Stimulated activated CD4-positive, alpha-beta T cell treated with anti-CD3 and anti-CD28 coated beads, Interleukin-12 subunit alpha, Interleukin-12 subunit beta, amount 100 ng/mL, for 4 hours (primary cell): ENCODE results near the gene BCL2L1.
A peak's percentile ranks its signal among the peaks of the same experiment; 100 is the strongest.

ENCODE experiments used
- DNase-seq: peaks from one replicate; pipeline ENCODE4 v3.0.0-alpha.2; 2020

The BCL2L1 gene

DNA sequence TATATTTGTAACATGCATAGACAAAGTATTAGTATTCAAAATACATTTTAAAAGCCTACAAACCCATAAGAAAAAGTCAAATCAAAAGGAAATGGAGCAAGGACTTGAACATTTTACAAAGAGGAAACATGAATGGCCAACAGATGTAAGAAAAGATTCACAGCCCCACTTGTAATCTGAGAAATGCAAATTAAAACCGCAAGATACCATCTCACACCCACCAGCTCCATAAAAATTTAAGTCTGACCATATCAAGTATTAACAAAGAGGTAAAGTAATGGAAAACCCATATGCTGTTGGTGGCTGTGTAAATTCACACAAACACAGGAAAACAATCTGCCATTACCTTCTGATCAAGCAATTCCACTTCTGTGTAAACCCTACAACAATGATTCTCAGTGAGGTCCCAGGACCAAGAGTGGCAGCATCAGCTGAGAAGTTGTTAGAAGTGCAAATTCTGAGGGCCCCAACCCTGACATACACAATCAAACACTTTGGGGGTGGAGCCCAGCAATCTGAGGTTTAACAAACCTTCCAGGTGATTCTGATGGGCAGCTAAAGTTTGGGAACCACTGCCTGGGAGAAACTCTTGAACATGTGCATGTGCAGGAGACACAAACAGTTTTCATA is 30.9 kb downstream of the BCL2L1 start:
- DNase-seq, result no peak

DNA sequence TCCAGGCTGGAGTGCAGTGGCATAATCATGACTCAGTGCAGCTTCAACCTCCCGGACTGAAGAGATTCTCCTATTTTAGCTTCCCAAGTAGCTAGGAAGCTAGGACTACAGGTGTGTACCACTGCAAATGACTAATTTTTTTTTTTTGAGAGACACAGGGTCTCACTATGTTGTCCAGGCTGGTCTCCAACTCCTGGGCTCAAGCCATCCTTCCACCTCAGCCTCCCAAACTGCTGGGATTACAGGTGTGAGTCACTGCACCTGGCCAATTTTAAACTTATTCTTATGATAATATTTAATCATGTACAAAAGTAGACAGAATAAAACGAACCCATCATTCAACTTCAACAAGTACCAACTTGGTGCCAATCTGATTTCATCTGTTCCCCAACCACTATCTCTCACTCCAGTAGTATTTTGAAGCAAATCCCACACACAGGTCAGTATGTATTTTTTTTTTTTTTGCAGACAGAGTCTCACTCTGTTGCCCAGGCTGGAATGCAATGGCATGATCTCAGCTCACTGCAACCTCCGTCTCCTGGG is 32.5 kb downstream of the BCL2L1 start:
- no peak for DNase-seq

DNA sequence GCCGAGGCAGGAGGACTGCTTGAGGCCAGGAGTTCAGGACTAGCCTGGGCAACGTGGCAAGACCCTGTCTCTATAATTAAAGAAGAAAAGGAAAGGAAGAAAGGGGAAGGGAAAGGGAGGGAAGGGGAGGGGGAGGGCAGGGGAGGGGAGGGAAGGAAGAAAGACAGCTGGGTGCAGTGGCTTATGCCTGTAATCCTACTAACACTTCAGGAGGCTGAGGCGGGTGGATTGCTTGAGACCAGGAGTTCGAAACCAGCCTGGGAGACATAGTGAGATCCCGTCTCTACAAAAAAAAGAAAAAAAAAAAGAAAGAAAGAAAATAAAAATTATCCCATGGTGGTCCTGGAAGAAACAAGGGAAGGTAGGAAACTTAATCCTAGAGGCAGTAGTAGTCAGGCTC is 33.5 kb downstream of the BCL2L1 start:
- DNase-seq, result no peak

- no peak for DNase-seq
Observed at GRCh38 chr20:31687777-31688176, 34.9 kb downstream of the BCL2L1 start.

DNA sequence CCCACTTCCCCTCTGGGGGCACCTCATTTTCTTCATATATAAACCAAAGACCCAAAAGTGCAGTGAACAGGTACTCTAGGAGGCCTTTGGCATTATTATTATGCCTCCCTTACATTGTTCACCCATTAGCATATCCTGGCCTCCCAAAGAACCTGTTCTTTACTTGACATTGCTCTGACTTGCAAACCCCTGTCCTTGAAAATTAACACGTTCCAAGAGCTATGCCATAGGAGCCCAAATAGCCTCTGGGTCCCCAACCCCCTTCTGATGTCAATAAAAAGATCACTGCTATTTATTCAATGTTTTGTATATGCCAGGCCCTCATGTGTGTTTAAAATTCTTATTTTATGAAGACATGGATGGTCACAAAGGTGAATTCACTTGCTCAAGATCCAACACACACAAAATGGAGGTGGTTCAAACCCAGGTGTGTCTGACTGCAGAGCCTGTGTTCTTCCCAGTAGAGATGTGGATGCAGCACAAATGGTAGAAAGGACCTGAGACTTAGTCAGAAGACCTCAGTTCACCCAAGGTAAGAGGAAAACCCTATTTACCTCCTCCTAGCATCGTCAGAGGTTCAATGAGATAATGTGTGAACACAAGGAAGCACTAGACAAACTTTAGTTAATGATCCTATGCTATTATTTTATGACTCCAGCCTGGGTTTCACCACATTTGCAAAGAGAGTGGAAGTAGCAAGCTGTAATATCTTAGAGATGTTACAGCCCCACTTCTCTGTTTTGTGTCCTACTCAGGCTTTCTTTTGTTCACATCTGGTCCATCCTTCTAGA is 36.6 kb downstream of the BCL2L1 start:
- DNase-seq, result no peak

- DNase-seq, result no peak
Observed at GRCh38 chr20:31684153-31685015, 38.3 kb downstream of the BCL2L1 start.

- no peak for DNase-seq
Observed at GRCh38 chr20:31682927-31683326, 39.7 kb downstream of the BCL2L1 start.

GRCh38 chr20:31682352-31682751 is 40.3 kb downstream of the BCL2L1 start:
- no peak for DNase-seq

GRCh38 chr20:31681769-31682168 is 40.9 kb downstream of the BCL2L1 start:
- DNase-seq, result no peak

- no peak for DNase-seq
Observed at GRCh38 chr20:31681128-31681727, 41.4 kb downstream of the BCL2L1 start.

GRCh38 chr20:31680286-31681127 is 42.2 kb downstream of the BCL2L1 start:
- no peak for DNase-seq

- DNase-seq, result no peak
Observed at GRCh38 chr20:31679357-31680285, 43.0 kb downstream of the BCL2L1 start.

- no peak for DNase-seq
Observed at GRCh38 chr20:31678389-31679356, 44.0 kb downstream of the BCL2L1 start.

DNA sequence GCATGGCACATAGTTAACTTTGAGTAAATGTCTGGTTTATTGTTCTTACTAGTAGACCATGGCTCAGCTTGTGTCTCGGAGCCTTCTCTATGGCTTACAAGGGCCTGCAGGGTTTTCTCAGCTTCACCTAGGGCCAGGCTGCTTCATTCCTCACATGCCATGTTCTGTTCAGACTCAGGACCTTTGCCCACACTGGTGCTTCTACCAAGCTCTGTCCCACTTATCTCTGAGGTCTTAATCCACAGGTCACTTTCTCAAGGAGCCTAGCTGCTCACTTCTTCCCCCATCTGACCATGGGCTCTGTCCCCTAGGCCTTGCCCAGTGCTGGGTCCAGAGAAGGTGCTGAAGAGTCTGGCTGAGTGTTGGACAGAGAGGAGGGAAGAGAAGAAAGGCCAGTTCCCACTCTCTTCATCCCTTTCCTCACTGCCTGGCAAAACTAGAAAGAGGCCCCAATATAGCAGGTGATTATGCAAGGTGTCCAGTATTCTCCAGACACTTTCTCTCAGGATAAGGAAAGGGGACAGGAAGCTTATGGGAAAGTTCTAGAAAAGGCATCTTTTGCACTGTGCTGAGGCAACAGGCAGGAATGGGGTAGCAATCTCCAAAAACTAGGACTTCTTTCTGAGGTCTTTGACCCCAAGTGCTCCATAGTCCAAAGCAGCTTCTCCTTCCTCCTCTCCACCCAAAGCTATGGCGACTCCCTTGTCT is 45.0 kb downstream of the BCL2L1 start:
- DNase-seq, result no peak

- no peak for DNase-seq
Observed at GRCh38 chr20:31676609-31676989, 46.1 kb downstream of the BCL2L1 start.

DNA sequence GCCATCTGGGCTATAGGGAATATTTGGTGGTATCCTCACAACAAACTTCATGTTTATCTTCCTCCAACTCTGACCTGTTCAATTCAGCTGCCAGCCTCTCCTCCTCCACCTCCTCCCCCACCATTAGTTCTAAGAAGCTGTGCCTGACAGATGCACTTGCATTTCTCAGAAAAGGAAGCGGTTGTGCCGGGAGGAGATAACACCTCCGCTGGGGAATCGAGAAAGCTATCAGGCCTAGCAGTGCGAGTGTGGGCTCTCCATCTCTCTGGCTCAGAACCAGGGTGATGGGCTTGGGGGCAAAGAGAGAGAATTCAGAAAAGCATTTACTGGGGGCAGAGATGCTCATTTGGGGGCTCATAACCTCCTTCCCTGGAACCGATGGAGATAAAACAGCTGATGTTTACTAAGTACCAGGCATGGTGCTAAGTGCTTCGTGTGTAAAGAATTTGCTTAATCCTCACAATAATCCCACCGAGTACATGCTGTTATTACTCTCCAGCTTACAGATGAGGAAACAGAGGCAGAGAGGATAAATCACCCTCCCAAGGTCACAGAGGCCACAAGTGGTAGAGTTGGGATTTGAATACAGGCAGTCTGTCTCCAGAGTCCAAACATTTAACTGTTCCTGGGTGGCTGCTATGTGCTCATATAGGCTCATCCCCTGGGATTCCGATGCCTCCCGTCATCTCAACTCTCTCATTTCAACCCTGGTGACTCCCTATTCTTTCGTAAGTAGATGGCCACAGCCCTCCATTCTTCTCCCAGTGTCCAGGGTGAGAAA is 46.6 kb downstream of the BCL2L1 start:
- DNase-seq, result peak; percentile 45

DNA sequence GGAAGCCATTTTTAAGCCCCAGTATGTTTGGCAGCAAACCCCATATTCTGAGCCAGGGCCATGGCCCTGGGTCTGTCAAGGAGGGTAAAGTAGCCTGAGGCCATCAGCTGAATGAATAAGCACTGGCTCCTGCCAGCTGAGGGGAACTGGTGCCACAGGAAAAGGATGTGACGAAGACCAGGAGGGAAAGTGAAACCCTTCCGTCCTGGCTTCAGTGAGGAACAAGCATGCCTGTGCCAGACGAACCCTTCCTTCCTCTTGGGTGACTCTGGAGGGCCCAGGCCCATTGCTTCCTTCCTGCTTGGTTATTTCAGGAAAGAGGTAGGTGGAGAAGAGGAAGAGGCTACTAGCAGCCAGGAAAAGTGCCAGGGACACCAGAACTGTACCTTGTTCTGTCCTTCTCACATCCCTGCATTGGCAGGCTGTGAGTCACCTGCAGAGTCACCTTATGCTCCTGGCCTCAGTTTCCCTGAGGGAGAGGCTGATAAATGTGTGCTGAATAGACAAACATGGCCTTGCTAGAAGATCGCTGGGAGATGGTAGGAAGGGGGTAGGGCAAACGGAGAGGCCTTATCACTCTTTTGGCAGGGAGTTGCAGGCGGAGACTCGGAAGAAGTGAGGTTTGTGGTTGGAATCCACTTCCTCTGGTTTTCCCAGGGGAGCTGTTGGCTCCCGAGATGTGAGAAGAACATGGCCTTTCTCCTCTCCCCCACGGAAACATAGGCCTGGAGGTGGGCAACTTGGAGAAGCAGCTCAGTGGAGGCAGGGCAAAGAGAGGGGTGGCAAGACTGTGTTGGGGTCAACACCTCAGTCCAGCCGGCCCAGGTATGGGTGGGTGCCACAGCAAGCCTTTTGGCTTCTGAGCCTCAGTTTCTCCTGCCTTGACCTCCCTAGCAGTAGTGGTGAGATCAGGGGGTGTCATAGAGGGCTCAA is 47.5 kb downstream of the BCL2L1 start:
- peak; percentile 41 for DNase-seq
